Lung (tissue), 12 donors: ENCODE data around the gene MPI. TPM values are rescaled to one million over a fixed set of nuclear protein-coding genes. Genes with fewer than 3 reads are reported as not detected.
"Not testable (repeated sequence)": the region's sequence is repeated elsewhere in the genome, so short reads cannot be mapped to it uniquely, and the experiment has no call there.

Source experiments
- ATAC-seq: fragments of 200-7000 bp; cut with Tn5 transposase; one replicate; pipeline ENCODE4 v1.9.1; 2020; ENCODE audit warnings: moderate number of reproducible peaks; ENCODE audit not compliant: insufficient read depth, low FRiP score
- DNase-seq, 3 donors: peaks; one replicate each; pipeline ENCODE4 v3.0.0-alpha.2; 2013 to 2017
- H3K27ac ChIP-seq, 2 donors: one replicate each; pipeline ENCODE4 v1.5.1; 2013; ENCODE audit warnings: mild to moderate bottlenecking in 2 of 2, moderate library complexity in 2 of 2, control low read depth in 1 of 2, inconsistent platforms in 1 of 2, low read depth in 1 of 2, low read length in 1 of 2
- H3K27me3 ChIP-seq, 3 donors: one replicate each; pipeline ENCODE4 v1.5.1; 2013; ENCODE audit warnings: low read length in 2 of 3; ENCODE audit not compliant: control insufficient read depth in 3 of 3, insufficient read depth in 3 of 3
- H3K36me3 ChIP-seq, 4 donors: one replicate each; pipeline ENCODE4 v1.5.1; 2013; ENCODE audit warnings: low read length in 4 of 4, mild to moderate bottlenecking in 1 of 4, moderate library complexity in 1 of 4; ENCODE audit not compliant: control insufficient read depth in 4 of 4, insufficient read depth in 4 of 4
- H3K4me1 ChIP-seq, 5 donors: one replicate each; pipeline ENCODE4 v1.5.1; 2013; ENCODE audit warnings: low read length in 5 of 5, mild to moderate bottlenecking in 2 of 5, moderate library complexity in 1 of 5; ENCODE audit not compliant: control insufficient read depth in 5 of 5, insufficient read depth in 5 of 5
- H3K4me3 ChIP-seq: one replicate; pipeline ENCODE4 v1.5.1; 2013; ENCODE audit warnings: mild to moderate bottlenecking, control low read depth, moderate library complexity
- H3K9ac ChIP-seq, 2 donors: one replicate each; pipeline ENCODE4 v1.5.1; 2013; ENCODE audit warnings: low read length in 2 of 2, control low read depth in 1 of 2; ENCODE audit not compliant: insufficient read depth in 1 of 2
- H3K9me3 ChIP-seq, 4 donors: one replicate each; pipeline ENCODE4 v1.5.1; 2013; ENCODE audit warnings: low read length in 3 of 4, mild to moderate bottlenecking in 1 of 4, moderate library complexity in 1 of 4; ENCODE audit not compliant: control insufficient read depth in 4 of 4, insufficient read depth in 3 of 4
- CTCF ChIP-seq: IDR thresholded peaks from 2 replicates; pipeline ENCODE4 v1.5.1; 2012; ENCODE audit warnings: mild to moderate bottlenecking; ENCODE audit errors: control extremely low read depth, extremely low read depth
- WGBS, 2 donors: extraction: QIAGEN DNeasy Blood & Tissue Kit; methylation state at CpG; one replicate each; pipeline ENCODE4 v1.1.7; 2013; 5-methylcytosine and 5-hydroxymethylcytosine counted together
- polyA plus RNA-seq, 2 donors: library from polyadenylated mRNA; stranded (reverse); fragments of 200-250 nt; gene quantifications; one replicate each; pipeline ENCODE4 v1.2.1, GENCODE V29; 2013
- total RNA-seq, 2 donors: library from RNA; depleted of rRNA in 1 of 2; stranded (reverse); fragments of >200 nt in 1 of 2; gene quantifications; one replicate each; pipeline ENCODE4 v1.2.1, GENCODE V29; 2014 to 2021
- donor health status: control.
- donor health status: control.
- donor health status: Bipolar disorder and iron deficiency.
- donor health status: healthy.
- donor health status: DM: yes; HTN: yes; CAD: no.

The MPI gene
- total and polyA plus RNA-seq, 4 donors, result 13.7 to 42.4 (median 30.1) TPM

- Histone ChIP-seq H3K4me3 (no peak overlapping the region), H3K4me1 (peaks cover 0 to 9% (median 6%) of the 10 kb centered on the region in 5 donors), H3K27me3 (no peaks in the 10 kb centered on the region), H3K9ac (no peak overlapping the region), H3K9me3 (peaks cover 0 to 5% (median 0%) of the 10 kb centered on the region in 4 donors), H3K27ac (no peak overlapping the region), H3K36me3 (no peaks in the 10 kb centered on the region)
- no peak for TF ChIP-seq CTCF
- DNase-seq, result no peak
- WGBS, 2 donors, result 87 to 90% methylated on average over 4 of the region's 4 CpGs
- no peak for ATAC-seq
Measured at GRCh38 chr15:74884428-74885223, 5.2 kb upstream of the MPI start.

- Histone ChIP-seq H3K9me3 (peaks cover 0 to 5% (median 0%) of the 10 kb centered on the region in 4 donors), H3K36me3 (no peaks in the 10 kb centered on the region), H3K4me3 (no peak overlapping the region), H3K4me1 (peaks cover 0 to 12% (median 6%) of the 10 kb centered on the region in 5 donors), H3K27me3 (no peaks in the 10 kb centered on the region), H3K27ac (no peak overlapping the region), H3K9ac (no peak overlapping the region)
- 91 to 92% methylated on average over 5 of the region's 5 CpGs for WGBS, 2 donors
- no peak for TF ChIP-seq CTCF
- DNase-seq, result no peak
- ATAC-seq, result no peak
Measured at GRCh38 chr15:74885461-74885860, 4.4 kb upstream of the MPI start.

GRCh38 chr15:74887537-74888193 is 2.2 kb upstream of the MPI start:
- not testable (repeated sequence) for H3K9me3 ChIP-seq, H3K9ac ChIP-seq, H3K36me3 ChIP-seq, ATAC-seq, DNase-seq, H3K27ac ChIP-seq, H3K4me3 ChIP-seq, H3K27me3 ChIP-seq
- peaks cover 0 to 17% (median 6%) of the 10 kb centered on the region in 5 donors for H3K4me1 ChIP-seq
- 73 to 89% methylated on average over 6 to 8 of the region's 10 CpGs for WGBS, 2 donors

GRCh38 chr15:74888716-74889115 is 1.1 kb upstream of the MPI start:
- Histone ChIP-seq H3K9me3 (no peaks in the 10 kb centered on the region), H3K4me3 (no peak overlapping the region), H3K27ac (no peak overlapping the region), H3K27me3 (no peaks in the 10 kb centered on the region), H3K4me1 (peaks cover 0 to 17% (median 6%) of the 10 kb centered on the region in 5 donors), H3K9ac (no peak overlapping the region), H3K36me3 (peaks cover 0 to 17% (median 8%) of the 10 kb centered on the region in 4 donors)
- no peak for ATAC-seq
- DNase-seq, result no peak
- 82 to 92% methylated on average over 4 of the region's 4 CpGs for WGBS, 2 donors
- no peak for TF ChIP-seq CTCF
